IPS-15b (cell line): ENCODE data around the gene CDH12.

Experiments
- H3K27me3 ChIP-seq: one replicate; pipeline ENCODE4 v1.6.1; 2013; ENCODE audit warnings: low read length; ENCODE audit not compliant: control insufficient read depth, insufficient read depth
- H3K36me3 ChIP-seq: one replicate; pipeline ENCODE4 v1.6.1; 2013; ENCODE audit warnings: low read length; ENCODE audit not compliant: control insufficient read depth, insufficient read depth
- H3K4me1 ChIP-seq: one replicate; pipeline ENCODE4 v1.6.1; 2013; ENCODE audit warnings: mild to moderate bottlenecking, low read length; ENCODE audit not compliant: control insufficient read depth, insufficient read depth
- H3K4me3 ChIP-seq: one replicate; pipeline ENCODE4 v1.5.1; 2013; ENCODE audit warnings: low read depth, low read length
- H3K9ac ChIP-seq: one replicate; pipeline ENCODE4 v1.6.1; 2013; ENCODE audit warnings: low read depth, mild to moderate bottlenecking, low read length
- H3K9me3 ChIP-seq: one replicate; pipeline ENCODE4 v1.6.1; 2013; ENCODE audit warnings: mild to moderate bottlenecking, low read length; ENCODE audit not compliant: control insufficient read depth, insufficient read depth

CDH12 gene

GRCh38 chr5:22431840-22432239 lies 421.3 kb downstream of the CDH12 start:
- no peak overlapping the region for H3K4me3 ChIP-seq
- no peaks in the 10 kb centered on the region for H3K9me3 ChIP-seq
- no peak overlapping the region for H3K9ac ChIP-seq
- no peaks in the 10 kb centered on the region for H3K27me3 ChIP-seq
- no peaks in the 10 kb centered on the region for H3K4me1 ChIP-seq
- H3K36me3 ChIP-seq: no peaks in the 10 kb centered on the region

GRCh38 chr5:22431406-22431805 lies 421.7 kb downstream of the CDH12 start:
- H3K4me1 ChIP-seq: no peaks in the 10 kb centered on the region
- H3K27me3 ChIP-seq: no peaks in the 10 kb centered on the region
- H3K36me3 ChIP-seq: no peaks in the 10 kb centered on the region
- no peak overlapping the region for H3K4me3 ChIP-seq
- H3K9me3 ChIP-seq: no peaks in the 10 kb centered on the region
- H3K9ac ChIP-seq: no peak overlapping the region

- H3K36me3 ChIP-seq: no peaks in the 10 kb centered on the region
- no peak overlapping the region for H3K9ac ChIP-seq
- no peaks in the 10 kb centered on the region for H3K27me3 ChIP-seq
- H3K9me3 ChIP-seq: no peaks in the 10 kb centered on the region
- no peak overlapping the region for H3K4me3 ChIP-seq
- no peaks in the 10 kb centered on the region for H3K4me1 ChIP-seq
These were observed 441.4 kb downstream of the CDH12 start for GRCh38 chr5:22411554-22412349.

GRCh38 chr5:22391956-22392355 lies 461.2 kb downstream of the CDH12 start:
- H3K36me3 ChIP-seq: no peaks in the 10 kb centered on the region
- no peaks in the 10 kb centered on the region for H3K9me3 ChIP-seq
- no peaks in the 10 kb centered on the region for H3K27me3 ChIP-seq
- H3K4me3 ChIP-seq: no peak overlapping the region
- no peak overlapping the region for H3K9ac ChIP-seq
- no peaks in the 10 kb centered on the region for H3K4me1 ChIP-seq

GRCh38 chr5:22390888-22391287 lies 462.3 kb downstream of the CDH12 start:
- Histone ChIP-seq H3K27me3 (no peaks in the 10 kb centered on the region), H3K36me3 (no peaks in the 10 kb centered on the region), H3K9ac (no peak overlapping the region), H3K4me1 (no peaks in the 10 kb centered on the region), H3K9me3 (no peaks in the 10 kb centered on the region), H3K4me3 (no peak overlapping the region)

GRCh38 chr5:22372826-22373660 lies 480.1 kb downstream of the CDH12 start:
- Histone ChIP-seq H3K9me3 (no peaks in the 10 kb centered on the region), H3K27me3 (no peaks in the 10 kb centered on the region), H3K4me1 (no peaks in the 10 kb centered on the region), H3K36me3 (no peaks in the 10 kb centered on the region), H3K9ac (no peak overlapping the region), H3K4me3 (no peak overlapping the region)

- no peak overlapping the region for H3K4me3 ChIP-seq
- H3K27me3 ChIP-seq: no peaks in the 10 kb centered on the region
- no peaks in the 10 kb centered on the region for H3K36me3 ChIP-seq
- H3K4me1 ChIP-seq: no peaks in the 10 kb centered on the region
- H3K9me3 ChIP-seq: no peaks in the 10 kb centered on the region
- H3K9ac ChIP-seq: no peak overlapping the region
These were observed 480.8 kb downstream of the CDH12 start for GRCh38 chr5:22372376-22372775.

- H3K4me3 ChIP-seq: no peak overlapping the region
- no peaks in the 10 kb centered on the region for H3K36me3 ChIP-seq
- H3K4me1 ChIP-seq: no peaks in the 10 kb centered on the region
- no peak overlapping the region for H3K9ac ChIP-seq
- H3K27me3 ChIP-seq: no peaks in the 10 kb centered on the region
- H3K9me3 ChIP-seq: no peaks in the 10 kb centered on the region
These were observed 498.2 kb downstream of the CDH12 start for GRCh38 chr5:22354956-22355355.

- Histone ChIP-seq H3K36me3 (no peaks in the 10 kb centered on the region), H3K9me3 (no peaks in the 10 kb centered on the region), H3K4me3 (no peak overlapping the region), H3K4me1 (no peaks in the 10 kb centered on the region), H3K9ac (no peak overlapping the region), H3K27me3 (no peaks in the 10 kb centered on the region)
These were observed 500.7 kb downstream of the CDH12 start for GRCh38 chr5:22352493-22352892.

- Histone ChIP-seq H3K9ac (no peak overlapping the region), H3K4me1 (no peaks in the 10 kb centered on the region), H3K4me3 (no peak overlapping the region), H3K27me3 (no peaks in the 10 kb centered on the region), H3K9me3 (no peaks in the 10 kb centered on the region), H3K36me3 (no peaks in the 10 kb centered on the region)
These were observed 502.0 kb downstream of the CDH12 start for GRCh38 chr5:22351178-22351577.

GRCh38 chr5:22348027-22348426 lies 505.1 kb downstream of the CDH12 start:
- H3K36me3 ChIP-seq: no peaks in the 10 kb centered on the region
- no peak overlapping the region for H3K9ac ChIP-seq
- H3K4me3 ChIP-seq: no peak overlapping the region
- no peaks in the 10 kb centered on the region for H3K27me3 ChIP-seq
- no peaks in the 10 kb centered on the region for H3K9me3 ChIP-seq
- no peaks in the 10 kb centered on the region for H3K4me1 ChIP-seq

- Histone ChIP-seq H3K27me3 (no peaks in the 10 kb centered on the region), H3K36me3 (no peaks in the 10 kb centered on the region), H3K4me1 (no peaks in the 10 kb centered on the region), H3K9ac (no peak overlapping the region), H3K9me3 (no peaks in the 10 kb centered on the region), H3K4me3 (no peak overlapping the region)
These were observed 509.1 kb downstream of the CDH12 start for GRCh38 chr5:22344000-22344399.
